Stimulated activated CD8-positive, alpha-beta memory T cell treated with anti-CD3 and anti-CD28 coated beads, Interleukin-2, amount 100 ng/mL, for 48 hours (primary cell): Measurements from ENCODE around the gene UNC119B.

Experiments
- DNase-seq, 2 donors: peaks; one replicate each; pipeline ENCODE4 v3.0.0-alpha.2; 2020; ENCODE audit warnings: low read depth in 2 of 2

The UNC119B gene

GRCh38 chr12:120739821-120740613 is 29.8 kb downstream of the UNC119B start:
- no peak for DNase-seq

GRCh38 chr12:120740871-120741270 is 30.6 kb downstream of the UNC119B start:
- DNase-seq, result no peak

GRCh38 chr12:120741476-120742421 is 31.5 kb downstream of the UNC119B start:
- no peak for DNase-seq

GRCh38 chr12:120744922-120745493 is 34.8 kb downstream of the UNC119B start:
- DNase-seq, result no peak

GRCh38 chr12:120748242-120748641 is 38.0 kb downstream of the UNC119B start:
- no peak for DNase-seq

- DNase-seq, result no peak
Measured at GRCh38 chr12:120749256-120749655, 39.0 kb downstream of the UNC119B start.

- no peak for DNase-seq
Measured at GRCh38 chr12:120750806-120751205, 40.5 kb downstream of the UNC119B start.

GRCh38 chr12:120751389-120751788 is 41.1 kb downstream of the UNC119B start:
- no peak for DNase-seq

GRCh38 chr12:120754792-120755191 is 44.5 kb downstream of the UNC119B start:
- no peak for DNase-seq

GRCh38 chr12:120755269-120755668 is 45.0 kb downstream of the UNC119B start:
- DNase-seq, result no peak

- no peak for DNase-seq
Measured at GRCh38 chr12:120757226-120757742, 47.0 kb downstream of the UNC119B start.

- DNase-seq, result no peak
Measured at GRCh38 chr12:120757949-120758348, 47.7 kb downstream of the UNC119B start.

- DNase-seq, result no peak
Measured at GRCh38 chr12:120758798-120759590, 48.7 kb downstream of the UNC119B start.

GRCh38 chr12:120759591-120760348 is 49.5 kb downstream of the UNC119B start:
- DNase-seq, result no peak

- DNase-seq, result no peak
Measured at GRCh38 chr12:120760349-120761254, 50.3 kb downstream of the UNC119B start.

GRCh38 chr12:120761519-120761934 is 51.3 kb downstream of the UNC119B start:
- no peak for DNase-seq

- DNase-seq, result no peak
Measured at GRCh38 chr12:120762086-120762485, 51.8 kb downstream of the UNC119B start.

- DNase-seq, result no peak
Measured at GRCh38 chr12:120763250-120763649, 53.0 kb downstream of the UNC119B start.

GRCh38 chr12:120764816-120765215 is 54.6 kb downstream of the UNC119B start:
- DNase-seq, result no peak
